A549 (cell line): ENCODE measurements around the gene ALDOA. TPM values are rescaled to one million over a fixed set of nuclear protein-coding genes. Genes with fewer than 3 reads are reported as not detected.

Source experiments
- ATAC-seq, 2 experiments: fragments of 200-7000 bp in 1 of 2; fragments of >200 bp in 1 of 2; cut with Nextera tagmentation in 1 of 2; cut with Tn5 transposase in 1 of 2; 3 replicates each; pipeline versions ENCODE4 v1.8.0 to v1.9.1; 2018 to 2020; ENCODE audit warnings: mild to moderate bottlenecking in 1 of 2, moderate library complexity in 1 of 2
- CTCF ChIA-PET: fragments of 300-600 bp; sonication (Branson Sonifier 250); formaldehyde crosslinking; extraction: SDS; loops from one replicate; lab custom pipeline; 2021; ENCODE audit warnings: antibody characterized with exemption, inconsistent platforms; lab: Yijun Ruan, JAX
- POLR2A ChIA-PET: fragments of 350-600 bp; formaldehyde crosslinking; extraction: SDS; loops from one replicate; lab custom pipeline; 2021; ENCODE audit warnings: antibody characterized with exemption, inconsistent platforms; lab: Yijun Ruan, JAX
- DNase-seq, 2 experiments: peaks; one replicate each; pipeline versions ENCODE4 v3.0.0 to v3.0.0-alpha.2; 2011 to 2016; ENCODE audit warnings: low read depth in 1 of 2, low spot score in 1 of 2
- FAIRE-seq: peaks from 2 replicates; lab custom pipeline; 2011; peaks lifted over from hg19 to GRCh38; lab: Jason Lieb, UNC
- H3K27ac ChIP-seq, 2 experiments: fragments of >200 bp; sonication (Bioruptor Twin); formaldehyde crosslinking; 3 replicates each; pipeline ENCODE4 v1.5.1; 2016 to 2017
- H3K4me1 ChIP-seq: fragments of >200 bp; sonication (Bioruptor Twin); formaldehyde crosslinking; 3 replicates; pipeline ENCODE4 v1.6.1; 2016
- H3K4me2 ChIP-seq: fragments of >200 bp; sonication (Bioruptor Twin); formaldehyde crosslinking; 3 replicates; pipeline ENCODE4 v1.6.1; 2016
- H3K4me3 ChIP-seq: fragments of >200 bp; sonication (Bioruptor Twin); formaldehyde crosslinking; 3 replicates; pipeline ENCODE4 v1.5.1; 2016
- H3K9me3 ChIP-seq: fragments of >200 bp; sonication (Bioruptor Twin); formaldehyde crosslinking; 3 replicates; pipeline ENCODE4 v1.6.1; 2016
- CBX2 ChIP-seq: fragments of 200-600 bp; sonication (generic); IDR thresholded peaks from 2 replicates; pipeline ENCODE4 v1.6.1; 2016; ENCODE audit warnings: low read depth, mild to moderate bottlenecking, borderline replicate concordance
- CHD4 ChIP-seq: fragments of 200-600 bp; sonication (generic); IDR thresholded peaks from 2 replicates; pipeline ENCODE4 v1.6.1; 2016; ENCODE audit warnings: antibody characterized with exemption, mild to moderate bottlenecking, borderline replicate concordance
- FOSL2 ChIP-seq, 2 experiments: fragments of 450-650 bp in 1 of 2; fragments of >200 bp in 1 of 2; sonication (Bioruptor Twin) in 1 of 2; formaldehyde crosslinking; IDR thresholded peaks; 2 replicates each; pipeline versions ENCODE4 v1.5.0 to v1.6.1; 2016 to 2020; ENCODE audit warnings: mild to moderate bottlenecking in 1 of 2, moderate library complexity in 1 of 2
- HDAC2 ChIP-seq: fragments of 200-600 bp; sonication (generic); IDR thresholded peaks from 2 replicates; pipeline ENCODE4 v1.6.1; 2016
- HOXB5 ChIP-seq: fragments of 250-450 bp; sonication (Bioruptor Pico); IDR thresholded peaks from 2 replicates; pipeline ENCODE4 v1.5.0; 2020; ENCODE audit warnings: mild to moderate bottlenecking, moderate library complexity
- KDM5A ChIP-seq: fragments of 200-600 bp; sonication (generic); IDR thresholded peaks from 2 replicates; pipeline ENCODE4 v1.6.1; 2016; ENCODE audit warnings: antibody characterized with exemption, mild to moderate bottlenecking
- MAZ ChIP-seq: fragments of 150-350 bp; IDR thresholded peaks from 2 replicates; pipeline ENCODE4 v1.6.1; 2014; ENCODE audit warnings: antibody characterized with exemption, low read depth, low read length, borderline replicate concordance
- MYC ChIP-seq: IDR thresholded peaks from 2 replicates; pipeline ENCODE4 v1.6.1; 2012; ENCODE audit warnings: mild to moderate bottlenecking, inconsistent platforms, low read length, improper control_type of control experiment, borderline replicate concordance
- NR3C1 ChIP-seq: fragments of >200 bp; sonication (Bioruptor Twin); formaldehyde crosslinking; IDR thresholded peaks from 3 replicates; pipeline ENCODE4 v1.6.1; 2017
- RAD21 ChIP-seq, 2 experiments: fragments of >200 bp in 1 of 2; sonication (Bioruptor Twin) in 1 of 2; formaldehyde crosslinking in 1 of 2; IDR thresholded peaks in 1 of 2; conservative IDR thresholded peaks in 1 of 2; 2 replicates in 1 of 2; 3 replicates in 1 of 2; pipeline ENCODE4 v1.6.1; 2012 to 2018; ENCODE audit warnings: inconsistent platforms in 1 of 2
- RARB ChIP-seq: fragments of 250-450 bp; sonication (Bioruptor Pico); IDR thresholded peaks from 2 replicates; pipeline ENCODE4 v1.8.0; 2021; ENCODE audit warnings: mild to moderate bottlenecking, moderate library complexity
- RCOR1 ChIP-seq: fragments of 150-350 bp; IDR thresholded peaks from 2 replicates; pipeline ENCODE4 v1.6.1; 2014; ENCODE audit warnings: antibody characterized with exemption, low read length, low read depth
- SREBF2 ChIP-seq: fragments of 450-650 bp; IDR thresholded peaks from 2 replicates; pipeline ENCODE4 v1.6.1; 2014; ENCODE audit warnings: mild to moderate bottlenecking, moderate library complexity
- ZC3H11A ChIP-seq: fragments of 450-650 bp; IDR thresholded peaks from 2 replicates; pipeline ENCODE4 v1.6.1; 2014; ENCODE audit warnings: antibody characterized with exemption, mild to moderate bottlenecking
- ZSCAN20 ChIP-seq: fragments of 250-450 bp; sonication (Bioruptor Pico); IDR thresholded peaks from 2 replicates; pipeline ENCODE4 v1.8.0; 2022; ENCODE audit warnings: mild to moderate bottlenecking, moderate library complexity
- WGBS: methylation state at CpG from one replicate; pipeline ENCODE4 v1.1.6; 2017; ENCODE audit errors: missing lambda C conversion rate; 5-methylcytosine and 5-hydroxymethylcytosine counted together
- polyA plus RNA-seq, 4 experiments: library from polyadenylated mRNA; depleted of rRNA in 3 of 4; stranded (reverse); fragments of >200 nt; fragmentation: RNase III in 1 of 4; extraction: RNeasy Plus Mini Kit Qiagen cat#74134 plus additional on column Dnase treatment in 1 of 4; gene quantifications; 2 replicates in 3 of 4; 3 replicates in 1 of 4; pipeline ENCODE4 v1.2.3, GENCODE V29; 2011 to 2017
- TF ChIP-seq, protein P1 (sequence below): fragments of >200 bp; sonication (Bioruptor Twin); formaldehyde crosslinking; IDR thresholded peaks from 3 replicates; pipeline ENCODE4 v1.5.1; 2016
- TF ChIP-seq, protein P2 (sequence below): fragments of 150-350 bp; IDR thresholded peaks from 2 replicates; pipeline ENCODE4 v1.6.1; 2014; ENCODE audit warnings: low read depth, mild to moderate bottlenecking, low read length
- TF ChIP-seq, protein P3 (sequence below): fragments of >200 bp; sonication (Bioruptor Twin); formaldehyde crosslinking; IDR thresholded peaks from 3 replicates; pipeline ENCODE4 v1.6.1; 2016
- TF ChIP-seq, protein P4 (sequence below): IDR thresholded peaks from 2 replicates; pipeline ENCODE4 v1.6.1; 2012; ENCODE audit warnings: low read depth, borderline replicate concordance
- TF ChIP-seq, protein P5 (sequence below): fragments of 450-650 bp; IDR thresholded peaks from 2 replicates; pipeline ENCODE4 v1.6.1; 2014; ENCODE audit warnings: antibody characterized with exemption
- TF ChIP-seq, protein P6 (sequence below): IDR thresholded peaks from 2 replicates; pipeline ENCODE4 v1.6.1; 2012

The ALDOA gene
- polyA plus RNA-seq, 2 of the 4 experiments (the other 2 are of a cell fraction): 741 to 1,286 TPM

DNA sequence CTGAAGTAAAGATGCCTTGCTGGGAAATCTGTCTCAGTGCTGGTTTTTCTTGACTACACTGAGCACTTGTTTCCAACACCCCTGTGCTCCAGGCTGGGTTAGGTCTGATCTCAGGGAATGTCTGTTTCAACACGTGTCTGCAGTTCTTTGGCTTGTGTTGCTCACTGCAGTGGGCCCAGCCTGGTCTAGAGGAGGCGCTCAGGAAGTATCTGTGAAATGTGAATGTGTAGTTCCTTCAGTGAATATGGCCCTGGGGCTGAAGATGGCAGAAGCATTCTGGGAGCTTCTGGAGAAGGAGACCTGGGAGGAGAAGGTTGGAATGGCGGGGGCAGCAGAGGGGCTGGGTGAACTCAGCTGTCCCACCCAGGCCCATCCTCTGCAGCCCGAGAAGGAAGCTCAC is 38.5 kb downstream of the ALDOA start:
- no peak for ATAC-seq
- CTCF ChIA-PET: interaction anchor here (0.8 to 7.5 kb wide), 4 partner anchors 9 to 305 kb away, joined by 4 to 80 read pairs (median 34); partner anchors contain the start of genes GDPD3 and TBX6
- no peaks in the 10 kb centered on the region for H3K9me3 ChIP-seq
- 91% methylated on average over 4 of the region's 4 CpGs for WGBS
- no peak overlapping the region for H3K4me3 ChIP-seq
- H3K4me1 ChIP-seq: no peaks in the 10 kb centered on the region
- no peak for FAIRE-seq
- no peak for DNase-seq
- no peak overlapping the region for H3K27ac ChIP-seq
- POLR2A ChIA-PET: no interaction called here
- no peak overlapping the region for H3K4me2 ChIP-seq
- TF ChIP-seq, protein P1, sequence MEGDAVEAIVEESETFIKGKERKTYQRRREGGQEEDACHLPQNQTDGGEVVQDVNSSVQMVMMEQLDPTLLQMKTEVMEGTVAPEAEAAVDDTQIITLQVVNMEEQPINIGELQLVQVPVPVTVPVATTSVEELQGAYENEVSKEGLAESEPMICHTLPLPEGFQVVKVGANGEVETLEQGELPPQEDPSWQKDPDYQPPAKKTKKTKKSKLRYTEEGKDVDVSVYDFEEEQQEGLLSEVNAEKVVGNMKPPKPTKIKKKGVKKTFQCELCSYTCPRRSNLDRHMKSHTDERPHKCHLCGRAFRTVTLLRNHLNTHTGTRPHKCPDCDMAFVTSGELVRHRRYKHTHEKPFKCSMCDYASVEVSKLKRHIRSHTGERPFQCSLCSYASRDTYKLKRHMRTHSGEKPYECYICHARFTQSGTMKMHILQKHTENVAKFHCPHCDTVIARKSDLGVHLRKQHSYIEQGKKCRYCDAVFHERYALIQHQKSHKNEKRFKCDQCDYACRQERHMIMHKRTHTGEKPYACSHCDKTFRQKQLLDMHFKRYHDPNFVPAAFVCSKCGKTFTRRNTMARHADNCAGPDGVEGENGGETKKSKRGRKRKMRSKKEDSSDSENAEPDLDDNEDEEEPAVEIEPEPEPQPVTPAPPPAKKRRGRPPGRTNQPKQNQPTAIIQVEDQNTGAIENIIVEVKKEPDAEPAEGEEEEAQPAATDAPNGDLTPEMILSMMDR: no peak
- no peak for TF ChIP-seq NR3C1
- no peak for TF ChIP-seq FOSL2 (IDR thresholded peaks at IDR 0.05)
- no peak for TF ChIP-seq FOSL2 (CRISPR knock-in tag; IDR thresholded peaks at IDR 0.05)
- TF ChIP-seq MAZ: no peak
- TF ChIP-seq, protein P2, sequence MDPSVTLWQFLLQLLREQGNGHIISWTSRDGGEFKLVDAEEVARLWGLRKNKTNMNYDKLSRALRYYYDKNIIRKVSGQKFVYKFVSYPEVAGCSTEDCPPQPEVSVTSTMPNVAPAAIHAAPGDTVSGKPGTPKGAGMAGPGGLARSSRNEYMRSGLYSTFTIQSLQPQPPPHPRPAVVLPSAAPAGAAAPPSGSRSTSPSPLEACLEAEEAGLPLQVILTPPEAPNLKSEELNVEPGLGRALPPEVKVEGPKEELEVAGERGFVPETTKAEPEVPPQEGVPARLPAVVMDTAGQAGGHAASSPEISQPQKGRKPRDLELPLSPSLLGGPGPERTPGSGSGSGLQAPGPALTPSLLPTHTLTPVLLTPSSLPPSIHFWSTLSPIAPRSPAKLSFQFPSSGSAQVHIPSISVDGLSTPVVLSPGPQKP: no peak
- no peak for TF ChIP-seq SREBF2
- no peak for TF ChIP-seq CHD4
- TF ChIP-seq MYC: no peak
- no peak for TF ChIP-seq ZC3H11A
- no peak for TF ChIP-seq RAD21 (conservative IDR thresholded peaks at IDR 0.05 in 1 of 2, IDR thresholded peaks at IDR 0.05 in 1 of 2)
- no peak for TF ChIP-seq HOXB5 (CRISPR knock-in tag)
- TF ChIP-seq, protein P3, sequence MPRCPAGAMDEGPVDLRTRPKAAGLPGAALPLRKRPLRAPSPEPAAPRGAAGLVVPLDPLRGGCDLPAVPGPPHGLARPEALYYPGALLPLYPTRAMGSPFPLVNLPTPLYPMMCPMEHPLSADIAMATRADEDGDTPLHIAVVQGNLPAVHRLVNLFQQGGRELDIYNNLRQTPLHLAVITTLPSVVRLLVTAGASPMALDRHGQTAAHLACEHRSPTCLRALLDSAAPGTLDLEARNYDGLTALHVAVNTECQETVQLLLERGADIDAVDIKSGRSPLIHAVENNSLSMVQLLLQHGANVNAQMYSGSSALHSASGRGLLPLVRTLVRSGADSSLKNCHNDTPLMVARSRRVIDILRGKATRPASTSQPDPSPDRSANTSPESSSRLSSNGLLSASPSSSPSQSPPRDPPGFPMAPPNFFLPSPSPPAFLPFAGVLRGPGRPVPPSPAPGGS: no peak
- no peak for TF ChIP-seq RARB (CRISPR knock-in tag)
- TF ChIP-seq CBX2: no peak
- TF ChIP-seq, protein P4, sequence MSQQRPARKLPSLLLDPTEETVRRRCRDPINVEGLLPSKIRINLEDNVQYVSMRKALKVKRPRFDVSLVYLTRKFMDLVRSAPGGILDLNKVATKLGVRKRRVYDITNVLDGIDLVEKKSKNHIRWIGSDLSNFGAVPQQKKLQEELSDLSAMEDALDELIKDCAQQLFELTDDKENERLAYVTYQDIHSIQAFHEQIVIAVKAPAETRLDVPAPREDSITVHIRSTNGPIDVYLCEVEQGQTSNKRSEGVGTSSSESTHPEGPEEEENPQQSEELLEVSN: no peak
- TF ChIP-seq KDM5A: no peak
- TF ChIP-seq, protein P5, sequence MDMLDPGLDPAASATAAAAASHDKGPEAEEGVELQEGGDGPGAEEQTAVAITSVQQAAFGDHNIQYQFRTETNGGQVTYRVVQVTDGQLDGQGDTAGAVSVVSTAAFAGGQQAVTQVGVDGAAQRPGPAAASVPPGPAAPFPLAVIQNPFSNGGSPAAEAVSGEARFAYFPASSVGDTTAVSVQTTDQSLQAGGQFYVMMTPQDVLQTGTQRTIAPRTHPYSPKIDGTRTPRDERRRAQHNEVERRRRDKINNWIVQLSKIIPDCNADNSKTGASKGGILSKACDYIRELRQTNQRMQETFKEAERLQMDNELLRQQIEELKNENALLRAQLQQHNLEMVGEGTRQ: no peak
- no peak for TF ChIP-seq ZSCAN20 (CRISPR knock-in tag)

DNA sequence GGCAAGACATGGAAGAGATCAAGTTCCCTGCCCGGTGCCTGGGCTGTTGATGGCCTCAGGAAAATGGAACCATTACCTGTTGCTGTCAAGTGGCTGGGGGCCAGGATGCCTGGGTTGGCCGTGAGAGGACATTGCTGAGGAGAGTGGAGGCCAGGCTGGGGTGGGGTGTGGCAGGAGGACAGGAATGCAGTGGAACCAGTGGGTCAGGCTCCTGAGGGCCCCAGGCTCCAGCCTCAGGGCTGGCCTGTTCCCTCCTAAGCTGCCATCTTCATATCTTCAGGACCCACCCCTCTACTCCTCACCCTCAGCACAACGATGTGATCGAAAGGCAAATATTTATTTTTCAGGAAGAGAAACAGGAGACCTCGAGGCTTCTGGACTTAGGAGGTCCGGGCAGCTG is 38.9 kb downstream of the ALDOA start:
- ATAC-seq: 0 out of 6 replicates have a peak, but pooled peaks of 1 of the 2 experiments have one; percentile 33
- H3K9me3 ChIP-seq: no peaks in the 10 kb centered on the region
- ChIA-PET CTCF (interaction anchor here (0.8 to 7.5 kb wide), 4 partner anchors 8 to 305 kb away, joined by 4 to 80 read pairs (median 34); partner anchors contain the start of genes GDPD3 and TBX6), POLR2A (no interaction called here)
- no peak overlapping the region for H3K4me3 ChIP-seq
- no peak for DNase-seq
- TF ChIP-seq, protein P6, sequence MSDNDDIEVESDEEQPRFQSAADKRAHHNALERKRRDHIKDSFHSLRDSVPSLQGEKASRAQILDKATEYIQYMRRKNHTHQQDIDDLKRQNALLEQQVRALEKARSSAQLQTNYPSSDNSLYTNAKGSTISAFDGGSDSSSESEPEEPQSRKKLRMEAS: no peak
- TF ChIP-seq HDAC2 (no peak), SREBF2 (no peak), RCOR1 (no peak), MYC (no peak)
- TF ChIP-seq, protein P4: no peak
- H3K4me2 ChIP-seq: no peak overlapping the region
- 74% methylated on average over 5 of the region's 6 CpGs for WGBS
- no peak for FAIRE-seq
- no peaks in the 10 kb centered on the region for H3K4me1 ChIP-seq
- H3K27ac ChIP-seq: no peak overlapping the region
